Endothelial cell of umbilical vein (primary cell): Measurements from ENCODE around the gene NEK7. TPM values are rescaled to one million over a fixed set of nuclear protein-coding genes. Genes with fewer than 3 reads are reported as not detected.

Source experiments
- BruUV-seq: library from RNA; stranded (reverse); fragments of 400-500 nt; replicated peaks from 2 replicates; lab custom pipeline; 2021; lab: Mats Ljungman, UMichigan
- CTCF ChIA-PET: fragments of 300-600, 350-600 bp; sonication (Branson Sonifier 250); formaldehyde crosslinking; loops from one replicate; lab custom pipeline; 2021; ENCODE audit warnings: antibody characterized with exemption, inconsistent platforms; lab: Charles Lee
- POLR2A ChIA-PET: fragments of 300-600, 350-600 bp; sonication (Branson Sonifier 250); formaldehyde crosslinking; loops from one replicate; lab custom pipeline; 2021; ENCODE audit warnings: antibody characterized with exemption, inconsistent platforms; lab: Charles Lee
- DNase-seq: peaks from one replicate; pipeline ENCODE4 v3.0.0-alpha.2; 2011; ENCODE audit warnings: low read depth, low spot score
- FAIRE-seq: peaks from 2 replicates; lab custom pipeline; 2011; peaks lifted over from hg19 to GRCh38; lab: Jason Lieb, UNC
- H2AFZ ChIP-seq: 2 replicates; pipeline ENCODE4 v1.6.0; 2012; ENCODE audit warnings: low read depth, low read length, control low read depth, inconsistent platforms
- H3K27ac ChIP-seq: 2 replicates; pipeline ENCODE4 v1.5.1; 2011; ENCODE audit warnings: low read depth, mild to moderate bottlenecking, control low read depth, low read length, moderate library complexity; ENCODE audit not compliant: insufficient read depth
- H3K27me3 ChIP-seq, 2 experiments: 2 replicates each; pipeline versions ENCODE4 v1.6.0 to v1.6.1; 2011; ENCODE audit warnings: low read length in 2 of 2, mixed read lengths in 1 of 2; ENCODE audit not compliant: control insufficient read depth in 2 of 2, insufficient read depth in 2 of 2
- H3K36me3 ChIP-seq, 2 experiments: 2 replicates in 1 of 2; 3 replicates in 1 of 2; pipeline ENCODE4 v1.5.1; 2011; ENCODE audit warnings: low read length in 2 of 2, mild to moderate bottlenecking in 1 of 2, moderate library complexity in 1 of 2; ENCODE audit not compliant: control insufficient read depth in 2 of 2, insufficient read depth in 2 of 2; ENCODE audit errors: extremely low read depth in 1 of 2
- H3K4me1 ChIP-seq: 3 replicates; pipeline ENCODE4 v1.5.1; 2011; ENCODE audit warnings: mild to moderate bottlenecking, low read length; ENCODE audit not compliant: control insufficient read depth, insufficient read depth; ENCODE audit errors: extremely low read depth
- H3K4me2 ChIP-seq: 2 replicates; pipeline ENCODE4 v1.6.1; 2011; ENCODE audit warnings: low read length, control low read depth, mixed read lengths; ENCODE audit not compliant: insufficient read depth
- H3K4me3 ChIP-seq, 3 experiments: fragments of 200-600 bp in 1 of 3; sonication (generic), shearing (Covaris generic) in 1 of 3; replicated peaks in 1 of 3; 2 replicates each; pipeline ENCODE4 v1.5.1; 2011 to 2016; ENCODE audit warnings: control low read depth in 3 of 3, low read length in 3 of 3, mild to moderate bottlenecking in 2 of 3, inconsistent platforms in 1 of 3, low read depth in 1 of 3, moderate library complexity in 1 of 3; ENCODE audit not compliant: insufficient read depth in 1 of 3
- H3K79me2 ChIP-seq: 2 replicates; pipeline ENCODE4 v1.6.0; 2012; ENCODE audit warnings: low read length, inconsistent platforms; ENCODE audit not compliant: control insufficient read depth, insufficient read depth
- H3K9ac ChIP-seq: replicated peaks from 2 replicates; pipeline ENCODE3; 2011; ENCODE audit warnings: low read length, control low read depth; ENCODE audit not compliant: insufficient read depth; ENCODE audit errors: extremely low read depth
- H3K9me1 ChIP-seq: replicated peaks from 3 replicates; pipeline ENCODE4 v1.6.0; 2011; ENCODE audit warnings: mild to moderate bottlenecking, low read length; ENCODE audit not compliant: control insufficient read depth, insufficient read depth; ENCODE audit errors: extremely low read depth
- H3K9me3 ChIP-seq: replicated peaks from 2 replicates; pipeline ENCODE4 v1.5.1; 2012; ENCODE audit warnings: low read length, inconsistent platforms; ENCODE audit not compliant: control insufficient read depth, insufficient read depth
- H4K20me1 ChIP-seq: replicated peaks from 2 replicates; pipeline ENCODE3; 2011; ENCODE audit warnings: mild to moderate bottlenecking, low read length; ENCODE audit not compliant: control insufficient read depth, insufficient read depth; ENCODE audit errors: extremely low read depth
- EZH2 ChIP-seq: IDR thresholded peaks from 2 replicates; pipeline ENCODE4 v1.6.1; 2012; ENCODE audit warnings: borderline replicate concordance, low read depth, mild to moderate bottlenecking, moderate library complexity, low read length, inconsistent platforms; ENCODE audit not compliant: severe bottlenecking
- FOS ChIP-seq: IDR thresholded peaks from 2 replicates; pipeline ENCODE4 v1.6.1; 2011; ENCODE audit warnings: mild to moderate bottlenecking, low read length, moderate library complexity, borderline replicate concordance; ENCODE audit not compliant: insufficient read depth
- GATA2 ChIP-seq: IDR thresholded peaks from 2 replicates; pipeline ENCODE4 v1.7.0; 2011; ENCODE audit warnings: low read depth, mild to moderate bottlenecking, moderate library complexity, mixed read lengths, low read length; ENCODE audit not compliant: insufficient read length, insufficient read depth
- JUN ChIP-seq: IDR thresholded peaks from 2 replicates; pipeline ENCODE4 v1.6.1; 2011; ENCODE audit warnings: borderline replicate concordance, low read depth; ENCODE audit not compliant: insufficient read length, insufficient read depth
- MYC ChIP-seq: IDR thresholded peaks from one replicate; pipeline ENCODE4 v1.6.1; 2011; ENCODE audit warnings: mild to moderate bottlenecking, low read depth, low read length
- POLR2A ChIP-seq: IDR thresholded peaks from 2 replicates; pipeline ENCODE4 v1.6.1; 2012; ENCODE audit warnings: low read depth, mild to moderate bottlenecking, control low read depth, low read length
- POLR2AphosphoS5 ChIP-seq: IDR thresholded peaks from 2 replicates; pipeline ENCODE4 v1.6.1; 2012; ENCODE audit warnings: low read depth, mild to moderate bottlenecking, control low read depth, low read length, moderate library complexity; ENCODE audit not compliant: insufficient read depth
- dilution Hi-C: fragments of 300-500 bp; cut with MboI; formaldehyde crosslinking; loops from one replicate; pipeline ENCODE4 v1.15.0; 2019; ENCODE audit warnings: low sequenced_read_pairs; ENCODE audit not compliant: extremely low pct_ligation_motif_present
- intact Hi-C: fragments of 100-400 bp; cut with micrococcal nuclease; formaldehyde crosslinking; loops from one replicate; pipeline ENCODE4 v1.10.0; 2022
- polyA plus RNA-seq, 4 experiments: library from polyadenylated mRNA; depleted of rRNA in 3 of 4; stranded (reverse) in 3 of 4; unstranded in 1 of 4; fragments of >200 nt; gene quantifications; 2 replicates each; pipeline versions ENCODE4 v1.2.1 to v1.2.3, GENCODE V29; 2011 to 2012; ENCODE audit warnings: missing spikeins in 1 of 4
- total RNA-seq: library from RNA; stranded (reverse); gene quantifications from 2 replicates; pipeline ENCODE4 v1.2.3, GENCODE V29; 2021
- TF ChIP-seq, protein P1 (sequence below): IDR thresholded peaks from 2 replicates; pipeline ENCODE4 v1.6.1; 2011; ENCODE audit not compliant: insufficient read depth, insufficient read length
- TF ChIP-seq, protein P2 (sequence below), 2 donors: IDR thresholded peaks; 1 replicate in 1 of 2; 2 replicates in 1 of 2; pipeline ENCODE4 v1.5.1; 2011; ENCODE audit warnings: low read length in 2 of 2, mild to moderate bottlenecking in 2 of 2, moderate library complexity in 2 of 2, control low read depth in 1 of 2, inconsistent platforms in 1 of 2, low read depth in 1 of 2; ENCODE audit not compliant: insufficient read depth in 1 of 2; ENCODE audit errors: extremely low read depth in 1 of 2

NEK7 gene
- total and polyA plus RNA-seq, 2 donors (not counting 3 experiments of a cell fraction or from before 2014, with no cell fraction given): 22.6 to 45.7 TPM

DNA sequence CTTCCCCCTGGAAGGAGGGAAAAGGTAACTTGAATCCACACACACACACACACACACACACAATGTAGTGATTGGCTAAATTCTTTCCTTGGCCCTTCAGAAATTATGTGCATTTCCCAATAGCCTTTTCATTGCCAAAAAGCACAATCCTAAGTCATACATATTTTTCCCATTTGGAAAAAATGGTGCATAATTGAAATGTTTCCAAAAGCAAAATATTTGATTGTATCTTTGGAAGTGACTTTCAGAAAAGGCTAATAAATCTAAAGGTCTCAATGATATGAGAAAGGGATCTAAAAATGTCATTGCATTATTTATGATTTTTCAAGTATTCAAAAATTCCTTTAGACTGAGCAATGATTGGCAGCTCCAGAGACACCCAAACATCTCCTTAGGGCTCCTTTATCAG is 43.5 kb upstream of the NEK7 start:
- TF ChIP-seq POLR2AphosphoS5: no peak
- TF ChIP-seq EZH2: no peak
- TF ChIP-seq FOS: no peak
- no peak for TF ChIP-seq MYC
- TF ChIP-seq JUN: no peak
- H3K36me3 ChIP-seq: no peaks in the 10 kb centered on the region
- CTCF ChIA-PET: interaction anchor here (1.1 kb wide), 1 partner anchor 27 kb away, joined by 3 read pairs; no protein-coding TSS in a partner anchor
- H2AFZ ChIP-seq: no peak overlapping the region
- H4K20me1 ChIP-seq: no peaks in the 10 kb centered on the region
- no peak overlapping the region for H3K27ac ChIP-seq
- no TSS peak for BruUV-seq
- H3K79me2 ChIP-seq: no peaks in the 10 kb centered on the region
- no peaks in the 10 kb centered on the region for H3K9me3 ChIP-seq
- intact Hi-C loops (no loop called here), dilution Hi-C loops (no loop called here)
- H3K9me1 ChIP-seq: no peaks in the 10 kb centered on the region
- DNase-seq (no peak), FAIRE-seq (no peak)
- no peaks in the 10 kb centered on the region for H3K27me3 ChIP-seq
- no peak overlapping the region for H3K4me2 ChIP-seq
- POLR2A ChIA-PET: no interaction called here
- peaks cover 11% of the 10 kb centered on the region for H3K4me1 ChIP-seq
- H3K4me3 ChIP-seq: no peak overlapping the region
- H3K9ac ChIP-seq: no peak overlapping the region

DNA sequence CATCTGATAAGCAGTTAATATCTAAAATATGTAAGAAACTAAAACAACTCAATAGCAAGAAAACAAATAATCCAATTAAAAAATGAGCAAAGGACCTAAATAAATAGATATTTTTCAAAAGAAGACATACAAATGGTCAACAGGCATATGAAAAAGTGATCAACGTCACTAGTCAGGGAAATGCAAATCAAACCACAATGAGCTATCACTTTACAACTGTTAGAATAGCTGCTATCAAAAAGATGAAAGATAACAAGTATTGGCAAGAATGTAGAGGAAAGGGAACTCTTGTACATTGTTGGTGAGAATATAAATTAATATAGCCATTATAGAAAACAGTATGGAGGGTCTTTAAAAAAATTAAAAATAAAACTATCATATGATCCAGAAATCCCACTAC is 40.7 kb upstream of the NEK7 start:
- dilution Hi-C loops (no loop called here), intact Hi-C loops (loop anchor here (2.0 kb wide), 1 partner anchor 15 kb away; no protein-coding TSS in a partner anchor)
- no peak overlapping the region for H3K9ac ChIP-seq
- no peaks in the 10 kb centered on the region for H3K36me3 ChIP-seq
- DNase-seq (no peak), FAIRE-seq (no peak)
- no peak overlapping the region for H3K4me2 ChIP-seq
- H3K79me2 ChIP-seq: no peaks in the 10 kb centered on the region
- no peak overlapping the region for H3K27ac ChIP-seq
- BruUV-seq: no TSS peak
- no peaks in the 10 kb centered on the region for H3K27me3 ChIP-seq
- no peaks in the 10 kb centered on the region for H4K20me1 ChIP-seq
- H3K4me3 ChIP-seq: no peak overlapping the region
- no peak for TF ChIP-seq POLR2AphosphoS5
- TF ChIP-seq, protein P1, sequence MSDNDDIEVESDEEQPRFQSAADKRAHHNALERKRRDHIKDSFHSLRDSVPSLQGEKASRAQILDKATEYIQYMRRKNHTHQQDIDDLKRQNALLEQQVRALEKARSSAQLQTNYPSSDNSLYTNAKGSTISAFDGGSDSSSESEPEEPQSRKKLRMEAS: no peak
- no peak for TF ChIP-seq EZH2
- no peak for TF ChIP-seq GATA2
- TF ChIP-seq MYC: no peak
- TF ChIP-seq FOS: no peak
- no peak for TF ChIP-seq POLR2A
- no peak for TF ChIP-seq JUN
- TF ChIP-seq, protein P2, sequence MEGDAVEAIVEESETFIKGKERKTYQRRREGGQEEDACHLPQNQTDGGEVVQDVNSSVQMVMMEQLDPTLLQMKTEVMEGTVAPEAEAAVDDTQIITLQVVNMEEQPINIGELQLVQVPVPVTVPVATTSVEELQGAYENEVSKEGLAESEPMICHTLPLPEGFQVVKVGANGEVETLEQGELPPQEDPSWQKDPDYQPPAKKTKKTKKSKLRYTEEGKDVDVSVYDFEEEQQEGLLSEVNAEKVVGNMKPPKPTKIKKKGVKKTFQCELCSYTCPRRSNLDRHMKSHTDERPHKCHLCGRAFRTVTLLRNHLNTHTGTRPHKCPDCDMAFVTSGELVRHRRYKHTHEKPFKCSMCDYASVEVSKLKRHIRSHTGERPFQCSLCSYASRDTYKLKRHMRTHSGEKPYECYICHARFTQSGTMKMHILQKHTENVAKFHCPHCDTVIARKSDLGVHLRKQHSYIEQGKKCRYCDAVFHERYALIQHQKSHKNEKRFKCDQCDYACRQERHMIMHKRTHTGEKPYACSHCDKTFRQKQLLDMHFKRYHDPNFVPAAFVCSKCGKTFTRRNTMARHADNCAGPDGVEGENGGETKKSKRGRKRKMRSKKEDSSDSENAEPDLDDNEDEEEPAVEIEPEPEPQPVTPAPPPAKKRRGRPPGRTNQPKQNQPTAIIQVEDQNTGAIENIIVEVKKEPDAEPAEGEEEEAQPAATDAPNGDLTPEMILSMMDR (IDR thresholded peaks at IDR 0.05; ENCODE audit: extremely low read depth in 1 of 2, insufficient read depth in 1 of 2, low read depth in 1 of 2, low read length in 2 of 2): no peak
- no peaks in the 10 kb centered on the region for H3K9me1 ChIP-seq
- H3K4me1 ChIP-seq: peaks cover 16% of the 10 kb centered on the region
- ChIA-PET CTCF (no interaction called here), POLR2A (no interaction called here)
- H3K9me3 ChIP-seq: no peaks in the 10 kb centered on the region
- H2AFZ ChIP-seq: no peak overlapping the region
